K562 (cell line): ENCODE results near the gene PODN. TPM values are rescaled to one million over a fixed set of nuclear protein-coding genes. Genes with fewer than 3 reads are reported as not detected.
A peak's percentile ranks its signal among the peaks of the same experiment; 100 is the strongest.

Experiments used
- CREB3 ChIP-seq: fragments of 450-650 bp; conservative IDR thresholded peaks from 2 replicates; pipeline ENCODE4 v1.6.1; 2016; ENCODE audit warnings: missing genetic modification characterization, low read depth, mild to moderate bottlenecking, missing compliant biosample characterization, moderate library complexity
- CTBP1 ChIP-seq: fragments of 450-650 bp; IDR thresholded peaks from 2 replicates; pipeline ENCODE4 v1.6.1; 2016; ENCODE audit warnings: borderline replicate concordance
- GMEB1 ChIP-seq: fragments of 250-450 bp; sonication (Bioruptor Pico); IDR thresholded peaks from 2 replicates; pipeline ENCODE4 v1.4.0; 2020; ENCODE audit warnings: mild to moderate bottlenecking
- GTF2E2 ChIP-seq: fragments of 200-800 bp; sonication (Bioruptor generic); IDR thresholded peaks from 2 replicates; pipeline ENCODE4 v1.6.1; 2016; ENCODE audit warnings: missing genetic modification characterization, missing compliant biosample characterization
- HMG20A ChIP-seq: fragments of 450-650 bp; formaldehyde crosslinking; conservative IDR thresholded peaks from 2 replicates; pipeline ENCODE4 v1.4.0; 2020; ENCODE audit warnings: mild to moderate bottlenecking, mixed read lengths
- HOXB6 ChIP-seq: fragments of 250-450 bp; sonication (Bioruptor Pico); IDR thresholded peaks from 2 replicates; pipeline ENCODE4 v1.5.1; 2022; ENCODE audit warnings: mild to moderate bottlenecking, borderline replicate concordance
- KDM5B ChIP-seq: fragments of 200-600 bp; sonication (generic); IDR thresholded peaks from 2 replicates; pipeline ENCODE4 v1.6.1; 2012; ENCODE audit warnings: low read depth, mild to moderate bottlenecking, moderate library complexity, low read length, control low read depth, inconsistent platforms; ENCODE audit not compliant: insufficient replicate concordance
- MEF2A ChIP-seq: IDR thresholded peaks from 2 replicates; pipeline ENCODE4 v1.6.1; 2011; ENCODE audit warnings: low read depth, mild to moderate bottlenecking, low read length, moderate library complexity; ENCODE audit not compliant: control insufficient read depth
- MLX ChIP-seq, 2 experiments: fragments of 450-650 bp in 1 of 2; sonication (generic) in 1 of 2; formaldehyde crosslinking; conservative IDR thresholded peaks; 2 replicates each; pipeline versions ENCODE4 v1.4.0 to v1.8.1; 2020 to 2022; ENCODE audit warnings: mild to moderate bottlenecking in 1 of 2, missing genetic modification reagents in 1 of 2
- NKRF ChIP-seq: fragments of 450-650 bp; IDR thresholded peaks from 2 replicates; pipeline ENCODE4 v1.6.1; 2016; ENCODE audit warnings: borderline replicate concordance
- NR2C1 ChIP-seq, 2 experiments: fragments of 450-650 bp; IDR thresholded peaks; 2 replicates each; pipeline ENCODE4 v1.6.1; 2017; ENCODE audit warnings: mild to moderate bottlenecking in 2 of 2, antibody characterized with exemption in 1 of 2, inconsistent platforms in 1 of 2, missing compliant biosample characterization in 1 of 2, missing genetic modification characterization in 1 of 2
- POLR2H ChIP-seq: IDR thresholded peaks from 2 replicates; pipeline ENCODE4 v1.6.1; 2016; ENCODE audit warnings: missing genetic modification characterization, low read depth, mild to moderate bottlenecking, control low read depth, missing compliant biosample characterization, moderate library complexity
- POU5F1 ChIP-seq: fragments of 150-350 bp; IDR thresholded peaks from 2 replicates; pipeline ENCODE4 v1.6.1; 2014; ENCODE audit warnings: borderline replicate concordance, low read length, low read depth, mild to moderate bottlenecking; ENCODE audit not compliant: partially characterized antibody
- SIN3A ChIP-seq, 2 experiments: fragments of 150-350 bp in 1 of 2; IDR thresholded peaks; 2 replicates each; pipeline ENCODE4 v1.6.1; 2011 to 2016; ENCODE audit warnings: borderline replicate concordance in 2 of 2, low read depth in 2 of 2, low read length in 2 of 2, mild to moderate bottlenecking in 2 of 2, moderate library complexity in 2 of 2; ENCODE audit not compliant: control insufficient read depth in 1 of 2
- SNIP1 ChIP-seq: fragments of 450-650 bp; IDR thresholded peaks from 2 replicates; pipeline ENCODE4 v1.7.1; 2017; ENCODE audit warnings: low read depth, mild to moderate bottlenecking
- SPI1 ChIP-seq: IDR thresholded peaks from 2 replicates; pipeline ENCODE4 v1.6.1; 2011; ENCODE audit warnings: low read depth, low read length, control low read depth, borderline replicate concordance
- TAF9B ChIP-seq: fragments of 450-650 bp; IDR thresholded peaks from 2 replicates; pipeline ENCODE4 v1.6.1; 2018; ENCODE audit warnings: mild to moderate bottlenecking; ENCODE audit not compliant: partially characterized antibody
- TBP ChIP-seq: optimal IDR thresholded peaks from 2 replicates; pipeline ENCODE3; 2011; ENCODE audit warnings: low read depth, low read length, improper control_type of control experiment
- TEAD4 ChIP-seq, 2 experiments: sonication (generic) in 1 of 2; formaldehyde crosslinking in 1 of 2; IDR thresholded peaks; 2 replicates each; pipeline versions ENCODE4 v1.6.1 to v1.8.0; 2012 to 2022; ENCODE audit warnings: borderline replicate concordance in 1 of 2, inconsistent platforms in 1 of 2, low read length in 1 of 2, mild to moderate bottlenecking in 1 of 2, missing genetic modification reagents in 1 of 2
- ZNF311 ChIP-seq: fragments of 250-450 bp; sonication (Bioruptor Pico); IDR thresholded peaks from 2 replicates; pipeline ENCODE4 v1.4.0; 2020; ENCODE audit warnings: mild to moderate bottlenecking, moderate library complexity
- ZNF41 ChIP-seq: fragments of 250-450 bp; sonication (Bioruptor Pico); conservative IDR thresholded peaks from 2 replicates; pipeline ENCODE4 v1.4.0; 2020; ENCODE audit warnings: mild to moderate bottlenecking
- polyA plus RNA-seq, 8 experiments: library from polyadenylated mRNA; depleted of rRNA in 4 of 8; stranded (reverse) in 5 of 8; unstranded in 3 of 8; fragments of >200 nt; fragmentation: Nextera tagmentation in 2 of 8; fragmentation: Illumina TruSeq in 1 of 8; extraction: Ambion mirVana in 2 of 8; extraction: Trizol in 1 of 8; gene quantifications; 2 replicates each; pipeline versions ENCODE4 v1.2.1 to v1.2.3, GENCODE V29; 2011 to 2014; ENCODE audit warnings: inconsistent platforms in 1 of 8, missing spikeins in 1 of 8
- total RNA-seq, 7 experiments: library from RNA; depleted of rRNA in 6 of 7; stranded (reverse); fragments of >200 nt in 6 of 7; fragmentation: Illumina TruSeq in 2 of 7; extraction: Trizol in 2 of 7; gene quantifications; 2 replicates each; pipeline versions ENCODE4 v1.2.1 to v1.2.3, GENCODE V29; 2011 to 2021; ENCODE audit warnings: low replicate concordance in 1 of 7

Gene PODN
- total and polyA plus RNA-seq, 9 of the 15 experiments (the other 6 are each of a cell fraction or from before 2014, with no cell fraction given): not detected

GRCh38 chr1:53014791-53015507, 47.1 kb upstream of the PODN start (continued):
- peak; percentile 59 for TF ChIP-seq TAF9B
- TF ChIP-seq NKRF: no peak
- 0 out of 2 replicates have a peak, but pooled peaks have one; percentile 13 for TF ChIP-seq GTF2E2 (tag)
- TF ChIP-seq SIN3A (IDR thresholded peaks at IDR 0.05; ENCODE audit: borderline replicate concordance in 2 of 2, control insufficient read depth in 1 of 2, low read depth in 2 of 2, low read length in 2 of 2): peak; percentile 97
- no peak for TF ChIP-seq ZNF311
- no peak; the same call in 1 of the 2 replicates for TF ChIP-seq CTBP1
- no peak for TF ChIP-seq GMEB1 (CRISPR knock-in tag)
- peak; percentile 78 for TF ChIP-seq NR2C1 (IDR thresholded peaks at IDR 0.05)
- TF ChIP-seq NR2C1 (tag; IDR thresholded peaks at IDR 0.05): peak; percentile 78
- TF ChIP-seq POU5F1: no peak
- peak; percentile 55 for TF ChIP-seq TEAD4 (IDR thresholded peaks at IDR 0.05; ENCODE audit: low read length)
- no peak for TF ChIP-seq TEAD4 (CRISPR knock-in tag; IDR thresholded peaks at IDR 0.05; ENCODE audit: borderline replicate concordance)
- no peak for TF ChIP-seq SNIP1
- TF ChIP-seq ZNF41 (CRISPR knock-in tag): no peak
- TF ChIP-seq CREB3 (tag): 0 out of 2 replicates have a peak, but pooled peaks have one; percentile 24
- TF ChIP-seq KDM5B: peak; percentile 63
- no peak for TF ChIP-seq HMG20A (CRISPR knock-in tag)
- no peak for TF ChIP-seq HOXB6
- TF ChIP-seq MEF2A: 0 out of 2 replicates have a peak, but pooled peaks have one; percentile 39
- peak; percentile 52; the same call in 1 of the 2 replicates for TF ChIP-seq POLR2H (tag)
- TF ChIP-seq MLX (CRISPR knock-in tag; conservative IDR thresholded peaks at IDR 0.05): no peak
- TF ChIP-seq TBP: peak; percentile 76
- TF ChIP-seq SPI1: peak; percentile 72
